Measurements from ENCODE around the gene DDX27. TPM values are rescaled to one million over a fixed set of nuclear protein-coding genes. Genes with fewer than 3 reads are reported as not detected.
A peak's percentile ranks its signal among the peaks of the same experiment; 100 is the strongest.

The DDX27 gene
- total and polyA plus RNA-seq, 2 of the 13 experiments (the other 11 are each of a cell fraction or from before 2014, with no cell fraction given), result 42.6 to 72.8 TPM

DNA sequence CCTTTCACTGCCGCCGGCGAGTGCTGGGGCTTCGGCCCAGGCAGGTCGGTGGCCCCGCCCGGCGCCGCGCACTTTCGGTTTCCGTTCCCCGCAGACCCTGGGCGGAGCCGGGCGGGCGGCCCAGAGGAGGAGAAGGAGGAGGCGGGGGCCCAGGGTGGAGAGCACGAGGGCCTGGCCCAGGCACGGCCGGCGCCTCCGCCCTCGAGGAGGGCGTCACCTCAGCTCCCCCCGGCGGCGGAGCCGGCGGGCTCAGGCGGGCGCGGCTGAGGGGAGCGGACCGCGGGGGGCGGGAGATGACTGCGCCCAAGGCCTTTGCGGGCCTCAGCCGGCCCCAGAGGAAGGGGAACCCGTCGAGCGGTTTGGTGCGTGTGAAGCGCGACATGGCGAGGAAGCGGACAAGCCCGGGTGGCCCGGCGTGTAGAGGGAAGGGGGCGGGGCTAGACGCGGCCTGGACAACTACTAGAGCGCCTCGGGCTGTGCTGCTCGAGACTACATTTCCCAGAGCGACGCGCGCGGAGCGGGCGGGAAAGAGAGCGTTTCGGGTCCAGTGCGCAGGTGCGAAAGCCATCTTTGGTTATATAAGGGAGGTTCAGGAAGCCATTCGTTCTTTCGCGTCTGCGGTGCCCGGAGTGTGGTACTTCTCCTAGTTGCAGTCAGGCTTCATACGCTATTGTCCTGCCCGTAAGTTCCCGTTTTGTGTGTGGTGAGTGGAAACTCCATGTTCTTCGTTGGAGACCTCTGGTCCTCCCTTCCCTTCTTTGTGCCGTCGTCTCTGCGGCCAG, 59.0 kb downstream of the DDX27 start, which contains the start of gene ZNFX1 (continued):
- TF ChIP-seq TEAD3 (CRISPR knock-in tag; optimal IDR thresholded peaks at IDR 0.05; ENCODE audit: borderline replicate concordance) (peak; percentile 57), ZBTB8A (CRISPR knock-in tag; IDR thresholded peaks at IDR 0.05; ENCODE audit: borderline replicate concordance, low read depth) (peak; percentile 52; the same call in 1 of the 2 replicates), ZFP62 (CRISPR knock-in tag; IDR thresholded peaks at IDR 0.05) (peak; percentile 48; the same call in 1 of the 2 replicates), ZNF589 (CRISPR knock-in tag; conservative IDR thresholded peaks at IDR 0.05) (peak; percentile 97), ZNF747 (CRISPR knock-in tag; IDR thresholded peaks at IDR 0.05; ENCODE audit: borderline replicate concordance) (peak; percentile 98), CEBPG (CRISPR knock-in tag; IDR thresholded peaks at IDR 0.05) (no peak; the same call in 1 of the 2 replicates), ZNF652 (CRISPR knock-in tag; IDR thresholded peaks at IDR 0.05; ENCODE audit: borderline replicate concordance, low read depth) (peak; percentile 19; the same call in 1 of the 2 replicates)
- TF ChIP-seq, protein P1, sequence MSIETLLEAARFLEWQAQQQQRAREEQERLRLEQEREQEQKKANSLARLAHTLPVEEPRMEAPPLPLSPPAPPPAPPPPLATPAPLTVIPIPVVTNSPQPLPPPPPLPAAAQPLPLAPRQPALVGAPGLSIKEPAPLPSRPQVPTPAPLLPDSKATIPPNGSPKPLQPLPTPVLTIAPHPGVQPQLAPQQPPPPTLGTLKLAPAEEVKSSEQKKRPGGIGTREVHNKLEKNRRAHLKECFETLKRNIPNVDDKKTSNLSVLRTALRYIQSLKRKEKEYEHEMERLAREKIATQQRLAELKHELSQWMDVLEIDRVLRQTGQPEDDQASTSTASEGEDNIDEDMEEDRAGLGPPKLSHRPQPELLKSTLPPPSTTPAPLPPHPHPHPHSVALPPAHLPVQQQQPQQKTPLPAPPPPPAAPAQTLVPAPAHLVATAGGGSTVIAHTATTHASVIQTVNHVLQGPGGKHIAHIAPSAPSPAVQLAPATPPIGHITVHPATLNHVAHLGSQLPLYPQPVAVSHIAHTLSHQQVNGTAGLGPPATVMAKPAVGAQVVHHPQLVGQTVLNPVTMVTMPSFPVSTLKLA (IDR thresholded peaks at IDR 0.05), result peak; percentile 52

DNA sequence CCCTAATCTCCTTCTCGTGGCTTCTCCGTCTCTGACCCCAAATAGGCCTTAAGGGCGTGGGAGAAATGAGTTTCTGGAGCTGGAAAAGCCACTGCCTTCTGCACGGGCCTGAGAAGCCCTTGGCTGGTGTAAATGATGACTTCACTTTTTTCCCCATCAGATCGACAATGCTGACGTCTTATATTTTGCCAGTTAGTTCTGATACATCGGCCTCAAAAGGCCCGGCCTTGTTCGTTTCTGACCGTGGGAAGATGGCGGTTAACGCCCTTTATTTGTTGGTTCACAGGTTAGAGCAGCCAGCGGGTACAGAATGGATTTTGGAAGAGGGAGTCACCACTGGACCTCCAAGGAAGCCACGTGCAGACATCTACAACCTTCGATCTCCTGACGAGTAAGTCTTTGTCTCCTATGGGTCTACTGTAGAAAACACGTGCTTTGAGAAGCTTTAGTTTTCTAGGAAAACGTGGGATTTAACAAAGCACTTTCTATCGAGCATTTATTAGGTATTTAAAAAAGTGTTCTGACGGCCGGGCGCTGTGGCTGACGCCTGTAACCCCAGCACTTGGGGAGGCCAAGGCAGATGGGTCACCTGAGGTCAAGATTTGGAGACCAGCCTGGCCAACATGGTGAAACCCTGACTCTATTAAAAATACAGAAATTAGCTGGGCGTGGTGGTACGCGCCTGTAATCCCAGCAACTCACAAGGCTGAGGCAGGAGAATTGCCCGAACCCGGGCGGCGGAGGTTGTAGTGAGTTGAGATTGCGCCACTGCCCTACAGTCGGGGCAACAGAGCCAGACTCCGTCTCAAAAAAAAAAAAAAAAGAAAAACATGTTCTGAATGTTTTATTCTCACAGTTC, 59.8 kb downstream of the DDX27 start:
- peaks cover 32 to 53% of the 10 kb centered on the region in 2 experiments for H3K36me3 ChIP-seq (replicated peaks in 1 of 2; ENCODE audit: control insufficient read depth in 1 of 2, insufficient read depth in 2 of 2, low read length in 2 of 2)
- peaks cover 62% of the 10 kb centered on the region for H3K4me1 ChIP-seq (ENCODE audit: insufficient read depth, low read length)
- FAIRE-seq (no peak), DNase-seq (ENCODE audit: low spot score) (peak; percentile 52), ATAC-seq (no peak)
- under 1% methylated on average over 33 of the region's 33 CpGs for WGBS (ENCODE audit: low lambda C conversion rate)
- H4K20me1 ChIP-seq (ENCODE audit: insufficient read depth, low read length), result peaks cover 55% of the 10 kb centered on the region
- H3K27ac ChIP-seq (ENCODE audit: extremely low read length, insufficient read depth, low read length), result peak overlapping the region; percentile 91
- H2AFZ ChIP-seq (ENCODE audit: low read length), result no peak overlapping the region
- ChIA-PET POLR2A (interaction anchor here (0.7 to 6.0 kb wide), 7 partner anchors 8 to 305 kb away, joined by 3 to 46 read pairs (median 6); partner anchors contain the start of gene DDX27), CTCF (ENCODE audit: low intra/inter-chr PET ratio, low total read pairs) (no interaction called here)
- intact Hi-C loops (cut with micrococcal nuclease; ENCODE audit: unreplicated experiment) (loop anchor here (5.0 kb wide), 2 partner anchors 92 to 462 kb away; partner anchors contain the start of gene STAU1), in situ Hi-C loops (cut with HindIII; ENCODE audit: extremely low pct_ligation_motif_present, low pct_unique_long_range_greater_than_20kb) (no loop called here)
- peak overlapping the region; percentile 96 for H3K4me2 ChIP-seq (ENCODE audit: low read depth, low read length)
- H3K27me3 ChIP-seq (ENCODE audit: control insufficient read depth in 1 of 2, insufficient read depth in 2 of 2, low read length in 2 of 2), result peaks cover 0 to 4% of the 10 kb centered on the region in 2 experiments; a peak in 1 of 5 replicates
- peak overlapping the region; percentile 91 to 98 (median 93) for H3K4me3 ChIP-seq (replicated peaks in 1 of 3; ENCODE audit: insufficient read depth in 1 of 3, low read depth in 2 of 3, low read length in 3 of 3)
- H3K9me3 ChIP-seq (ENCODE audit: low read length), result no peaks in the 10 kb centered on the region
- H3K9ac ChIP-seq (ENCODE audit: insufficient read depth, low read depth, low read length), result peak overlapping the region; percentile 99
- H3K79me2 ChIP-seq (ENCODE audit: insufficient read depth, low read length), result peaks cover 83% of the 10 kb centered on the region
- BruUV-seq (replicated peaks), result TSS peak; percentile 61
- TF ChIP-seq ZNF136 (CRISPR knock-in tag; IDR thresholded peaks at IDR 0.05; ENCODE audit: low read depth), result no peak
- peak; percentile 91 for TF ChIP-seq RBM22 (optimal IDR thresholded peaks at IDR 0.05; ENCODE audit: low read length)
- TF ChIP-seq, protein P2, sequence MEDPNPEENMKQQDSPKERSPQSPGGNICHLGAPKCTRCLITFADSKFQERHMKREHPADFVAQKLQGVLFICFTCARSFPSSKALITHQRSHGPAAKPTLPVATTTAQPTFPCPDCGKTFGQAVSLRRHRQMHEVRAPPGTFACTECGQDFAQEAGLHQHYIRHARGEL (CRISPR knock-in tag; IDR thresholded peaks at IDR 0.05), result 0 out of 2 replicates have a peak, but pooled peaks have one; percentile 56
- TF ChIP-seq ZNF3 (CRISPR knock-in tag; IDR thresholded peaks at IDR 0.05), result peak; percentile 49; the same call in 1 of the 2 replicates
- TF ChIP-seq ZBTB7B (CRISPR knock-in tag; IDR thresholded peaks at IDR 0.05), result no peak
- TF ChIP-seq RFXAP (CRISPR knock-in tag; IDR thresholded peaks at IDR 0.05; ENCODE audit: borderline replicate concordance), result no peak
- no peak for TF ChIP-seq SMARCE1 (IDR thresholded peaks at IDR 0.05; ENCODE audit: borderline replicate concordance)
- no peak for TF ChIP-seq NFKBIZ (CRISPR knock-in tag; IDR thresholded peaks at IDR 0.05)
- TF ChIP-seq ZNF530 (CRISPR knock-in tag; IDR thresholded peaks at IDR 0.05; ENCODE audit: low read depth), result peak; percentile 86; the same call in 1 of the 2 replicates
- TF ChIP-seq TBL1XR1 (IDR thresholded peaks at IDR 0.05; ENCODE audit: borderline replicate concordance, low read length, partially characterized antibody), result peak; percentile 15
- TF ChIP-seq ZNF605 (CRISPR knock-in tag; IDR thresholded peaks at IDR 0.05), result peak; percentile 73
- TF ChIP-seq HDAC6 (IDR thresholded peaks at IDR 0.05; ENCODE audit: low read depth, low read length), result peak; percentile 94; the same call in 1 of the 2 replicates
